8988T (cell line): ENCODE results near the gene BARX1.

Experiments used
- DNase-seq: peaks from one replicate; pipeline ENCODE4 v3.0.0; 2011

Gene BARX1

GRCh38 chr9:93916358-93916757 lies 38.8 kb downstream of the BARX1 start:
- no peak for DNase-seq

DNA sequence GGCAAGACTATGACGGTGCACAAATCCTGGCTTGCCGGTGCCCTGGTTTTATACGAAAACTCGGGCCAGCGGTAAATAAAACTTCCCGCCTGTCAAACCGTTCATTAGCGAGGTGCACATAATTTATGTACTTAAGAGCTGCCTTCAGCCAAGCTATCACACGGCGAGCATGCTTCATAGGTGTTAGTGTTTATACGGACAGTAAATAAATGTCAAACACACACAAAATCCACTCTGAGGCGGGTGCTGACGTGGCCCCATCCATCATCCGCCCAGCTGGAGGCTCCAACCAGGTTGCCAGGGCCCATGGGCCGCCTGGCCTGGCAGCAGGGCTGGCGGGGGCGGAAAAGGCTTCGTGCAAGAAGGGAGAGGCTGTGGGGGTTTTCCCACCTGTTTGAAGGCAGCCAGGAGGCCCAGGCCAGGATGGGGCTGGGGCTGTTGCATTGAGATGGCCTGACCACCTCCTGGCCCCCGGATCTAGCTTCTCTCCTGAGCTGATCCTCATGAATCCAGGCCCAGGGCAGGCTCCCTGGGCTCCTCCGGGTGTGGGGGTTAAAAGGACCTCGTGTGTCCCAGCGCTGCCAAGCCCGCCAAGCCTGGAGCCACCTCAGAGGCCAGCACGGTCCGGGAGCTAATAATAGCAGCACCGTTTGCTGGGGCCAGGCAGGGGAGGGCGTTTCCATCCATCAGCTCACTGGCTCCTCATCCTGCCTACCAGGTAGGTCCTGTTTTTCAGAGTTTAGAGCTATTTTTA lies 43.2 kb downstream of the BARX1 start:
- no peak for DNase-seq

DNA sequence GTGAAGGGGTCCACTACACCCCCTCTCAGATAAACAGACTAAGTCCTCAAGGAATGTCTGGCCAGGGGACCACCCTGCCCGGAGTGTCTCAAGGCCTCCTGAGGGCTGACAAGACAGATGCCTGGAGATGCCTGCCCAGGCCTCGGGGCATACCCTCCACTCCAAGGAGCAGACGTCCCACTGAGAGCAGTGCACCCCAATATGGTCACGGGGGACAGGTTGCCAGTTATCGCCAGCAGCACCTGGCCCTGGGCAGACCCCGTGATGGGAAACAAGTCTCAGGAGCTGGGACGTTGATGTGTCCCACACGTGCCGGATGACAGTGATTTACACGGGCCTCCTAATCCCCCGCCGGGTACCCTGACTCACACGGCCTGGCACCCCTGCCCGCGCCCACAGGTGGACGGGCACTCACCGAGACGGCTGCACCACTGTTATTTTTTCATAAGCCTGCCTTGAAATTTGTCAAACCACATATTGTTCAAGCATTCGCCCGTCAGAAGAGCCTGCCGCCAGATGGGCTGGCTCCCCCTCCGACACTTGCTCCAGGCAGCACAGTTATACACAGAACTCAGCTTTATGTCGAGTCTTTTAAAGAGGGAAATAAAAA lies 43.9 kb downstream of the BARX1 start:
- no peak for DNase-seq

- DNase-seq: no peak
These were observed 44.6 kb downstream of the BARX1 start for GRCh38 chr9:93910598-93910997.

DNA sequence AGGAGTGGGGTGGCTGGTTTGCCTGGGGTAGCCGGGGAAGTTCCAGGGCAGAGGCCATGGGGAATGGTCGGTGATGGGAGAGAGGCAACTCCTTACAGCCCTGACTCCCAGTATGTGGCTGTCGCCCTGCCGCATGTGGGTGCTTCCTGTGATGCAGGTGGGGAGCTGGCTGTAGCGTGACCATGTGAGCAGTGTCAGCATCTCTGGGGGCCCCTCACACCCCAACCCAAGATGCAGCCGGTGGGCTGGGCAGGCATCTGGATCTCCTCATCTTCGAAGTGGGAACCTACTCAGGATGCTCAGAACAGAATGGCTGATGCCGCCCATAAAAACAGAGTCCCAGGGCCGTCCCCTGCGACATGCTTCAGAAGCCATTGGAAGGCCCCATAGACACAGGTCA lies 45.0 kb downstream of the BARX1 start:
- no peak for DNase-seq

DNA sequence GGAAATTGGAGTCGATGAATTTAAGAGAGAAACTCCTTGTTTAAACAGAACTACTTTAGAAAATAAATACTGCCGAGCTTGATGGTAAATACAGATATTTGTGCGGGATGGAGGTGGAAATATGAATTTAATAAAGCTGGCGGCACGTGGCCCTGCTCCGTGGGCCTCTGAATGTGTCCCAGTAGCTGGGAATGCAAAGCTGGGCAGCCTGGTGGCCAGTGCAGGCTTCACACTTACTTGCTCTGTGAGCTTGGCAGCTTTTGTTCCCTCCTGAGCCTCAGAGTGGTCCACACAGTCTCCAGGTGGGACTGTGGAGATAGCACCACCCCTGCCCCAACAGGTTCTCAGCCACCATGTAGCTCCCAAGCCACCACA lies 45.9 kb downstream of the BARX1 start:
- no peak for DNase-seq

- DNase-seq: no peak
These were observed 46.4 kb downstream of the BARX1 start for GRCh38 chr9:93908591-93909241.

- no peak for DNase-seq
These were observed 47.5 kb downstream of the BARX1 start for GRCh38 chr9:93907551-93908199.

DNA sequence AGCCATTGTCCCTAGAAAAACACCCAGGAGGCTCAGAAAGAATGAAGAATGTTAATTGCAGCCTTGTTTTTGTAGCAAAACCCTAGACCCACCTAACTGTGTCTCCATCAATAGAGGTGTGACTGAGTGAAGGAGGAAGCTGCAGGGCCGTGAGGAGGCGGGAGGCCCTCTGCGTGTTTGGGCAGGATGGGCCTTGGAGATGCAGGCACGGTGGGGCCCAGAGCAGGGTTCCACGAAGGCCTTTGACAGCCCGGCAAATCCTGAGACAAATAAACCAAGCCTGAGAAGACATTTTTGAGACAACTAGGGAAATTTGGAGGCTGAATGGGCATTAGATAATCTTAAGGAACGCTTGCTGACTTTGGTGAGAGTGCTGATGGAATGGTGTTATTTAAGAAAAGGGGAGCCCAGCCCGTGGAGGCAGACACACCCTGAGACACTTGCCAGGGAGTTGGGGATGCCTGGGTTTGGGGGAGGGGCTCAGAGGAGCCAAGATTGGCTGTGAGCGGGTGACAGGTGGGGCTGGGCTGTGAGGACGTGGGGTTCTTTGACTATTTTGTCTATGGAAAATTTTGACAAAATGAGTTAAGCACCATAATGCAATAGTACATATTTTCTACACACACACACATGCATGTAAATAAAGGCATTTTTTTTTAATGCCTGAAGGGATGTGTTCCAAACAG lies 48.8 kb downstream of the BARX1 start:
- no peak for DNase-seq

DNA sequence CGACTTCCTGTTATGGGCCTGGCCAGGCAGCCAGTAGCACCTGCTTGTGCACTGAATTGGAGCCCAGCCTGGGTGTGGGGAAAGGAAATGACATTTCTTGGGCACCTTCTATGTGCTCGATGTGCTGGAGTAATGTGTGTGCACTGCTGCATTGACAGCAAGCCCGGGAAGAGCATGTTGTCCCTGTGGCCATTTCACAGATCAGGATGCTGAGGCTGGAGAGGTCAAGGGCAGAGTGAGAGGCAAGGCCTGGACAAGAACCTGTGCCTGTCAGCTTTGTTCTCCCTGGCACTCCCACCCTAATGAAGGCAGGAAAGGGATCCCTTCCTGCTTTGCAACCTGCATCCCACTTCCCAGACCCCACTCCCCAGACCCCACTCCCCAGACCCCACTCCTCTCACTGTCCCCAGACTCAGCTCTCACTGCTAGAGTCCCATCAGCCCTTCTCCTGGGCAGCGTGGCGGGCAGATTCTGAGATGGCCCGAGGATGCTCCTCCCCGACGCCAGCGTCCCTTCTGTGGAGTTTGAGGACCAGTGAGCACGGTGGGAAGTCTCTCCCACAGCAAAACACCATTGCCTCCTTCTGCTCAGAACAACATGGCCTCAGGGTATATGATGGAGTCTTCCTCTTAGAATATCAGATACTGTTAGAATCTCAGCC lies 49.6 kb downstream of the BARX1 start:
- no peak for DNase-seq

- no peak for DNase-seq
These were observed 50.3 kb downstream of the BARX1 start for GRCh38 chr9:93904649-93905472.

- no peak for DNase-seq
These were observed 51.1 kb downstream of the BARX1 start for GRCh38 chr9:93903886-93904648.

- DNase-seq: peak; percentile 17
These were observed 52.1 kb downstream of the BARX1 start for GRCh38 chr9:93902780-93903655.

DNA sequence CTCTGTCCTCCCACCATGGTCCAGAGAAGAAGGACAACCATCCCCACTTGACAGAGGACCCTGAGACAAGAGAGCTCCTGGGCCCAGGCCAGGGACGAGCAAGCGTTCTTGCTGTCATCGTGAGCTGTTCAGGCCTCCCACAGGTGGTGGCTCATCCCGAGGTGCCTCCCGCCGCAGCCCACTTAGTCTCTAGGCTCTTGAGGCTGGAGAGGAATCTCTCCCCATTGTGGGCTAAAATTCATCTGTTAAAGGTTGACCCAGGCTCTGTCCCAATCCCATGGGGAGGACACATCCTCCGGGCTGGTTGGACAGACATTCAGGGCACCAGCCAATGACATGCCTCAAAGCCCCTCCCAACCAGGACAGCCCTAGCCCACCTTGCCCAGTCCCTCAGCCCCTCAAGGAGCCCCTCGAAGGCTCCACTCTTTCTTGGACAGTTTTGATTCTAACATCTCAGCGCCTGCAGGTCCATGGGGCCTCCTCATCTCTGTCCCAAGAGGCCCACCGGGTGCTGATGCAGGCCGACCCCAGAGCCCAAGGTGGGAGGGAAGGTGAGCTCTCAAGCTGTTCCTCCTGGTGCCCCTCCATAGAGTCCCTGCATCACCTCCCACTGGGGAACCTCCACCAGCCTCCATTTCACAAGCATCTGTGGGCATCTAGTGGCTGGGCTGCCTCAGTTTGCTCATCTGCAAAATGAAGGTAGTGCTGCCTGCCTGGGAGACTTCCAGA lies 52.9 kb downstream of the BARX1 start:
- no peak for DNase-seq
